Stomach smooth muscle (tissue), 2 donors: Measurements from ENCODE around the gene TPM4.
"Not testable (repeated sequence)": the region's sequence is repeated elsewhere in the genome, so short reads cannot be mapped to it uniquely, and the experiment has no call there.

ENCODE experiments used
- H3K27ac ChIP-seq: one replicate; pipeline ENCODE4 v1.7.0; 2013; ENCODE audit warnings: mild to moderate bottlenecking, low read length, inconsistent platforms
- H3K27me3 ChIP-seq, 2 donors: one replicate each; pipeline ENCODE4 v1.7.0; 2013; ENCODE audit warnings: low read length in 2 of 2; ENCODE audit not compliant: insufficient read depth in 2 of 2, control insufficient read depth in 1 of 2
- H3K36me3 ChIP-seq, 2 donors: one replicate each; pipeline ENCODE4 v1.7.0; 2013; ENCODE audit warnings: low read length in 2 of 2; ENCODE audit not compliant: control insufficient read depth in 2 of 2, insufficient read depth in 2 of 2
- H3K4me1 ChIP-seq: one replicate; pipeline ENCODE4 v1.7.0; 2013; ENCODE audit warnings: low read length; ENCODE audit not compliant: control insufficient read depth, insufficient read depth
- H3K4me3 ChIP-seq, 2 donors: one replicate each; pipeline ENCODE4 v1.7.0; 2013; ENCODE audit warnings: low read length in 2 of 2
- H3K9ac ChIP-seq, 2 donors: one replicate each; pipeline ENCODE4 v1.7.0; 2013; ENCODE audit warnings: low read length in 2 of 2, mild to moderate bottlenecking in 1 of 2
- H3K9me3 ChIP-seq, 2 donors: one replicate each; pipeline ENCODE4 v1.7.0; 2013; ENCODE audit warnings: low read length in 2 of 2; ENCODE audit not compliant: control insufficient read depth in 2 of 2
- donor health status: healthy.
- donor health status: Pancreatic carcinoma.

The TPM4 gene

GRCh38 chr19:16076154-16076957, at the start of gene TPM4:
TSS of gene TPM4 (plus strand) at chr19:16076495. CDS start at chr19:16076566, 71 bp downstream.
- peaks cover 8 to 15% of the 10 kb centered on the region in 2 donors for H3K36me3 ChIP-seq
- H3K9me3 ChIP-seq, result no peaks in the 10 kb centered on the region
- no peaks in the 10 kb centered on the region for H3K27me3 ChIP-seq
- H3K4me3 ChIP-seq, result peak within 1 kb of the TSS; percentile 84 to 89
- peak within 1 kb of the TSS; percentile 97 to 99 for H3K9ac ChIP-seq
- H3K4me1 ChIP-seq, result peaks cover 80% of the 10 kb centered on the region
- H3K27ac ChIP-seq, result peak within 1 kb of the TSS; percentile 100

DNA sequence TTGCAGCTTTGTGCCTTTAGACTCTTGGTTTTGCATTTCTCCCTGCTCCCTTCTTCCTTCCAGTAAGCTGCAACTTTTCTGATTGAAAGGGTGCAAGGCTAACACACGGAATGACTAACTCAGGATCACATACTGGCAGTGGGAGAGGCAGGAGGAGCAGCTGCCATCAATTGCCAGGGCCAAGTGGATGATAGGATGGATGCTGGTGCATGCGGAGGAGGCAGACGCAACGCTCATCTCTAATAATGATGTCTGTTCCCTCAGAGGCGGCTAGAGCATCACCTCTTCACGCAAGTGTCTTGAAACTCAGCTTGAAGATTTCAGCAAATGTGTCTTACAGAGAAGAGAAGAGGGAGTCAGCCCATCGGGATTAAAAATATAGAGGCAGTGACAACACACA, 49.5 kb upstream of the TPM4 start:
- Histone ChIP-seq H3K27me3 (no peaks in the 10 kb centered on the region), H3K36me3 (no peaks in the 10 kb centered on the region), H3K9me3 (no peaks in the 10 kb centered on the region), H3K4me3 (no peak overlapping the region), H3K4me1 (no peaks in the 10 kb centered on the region), H3K27ac (no peak overlapping the region), H3K9ac (no peak overlapping the region)

- no peaks in the 10 kb centered on the region for H3K4me1 ChIP-seq
- no peaks in the 10 kb centered on the region for H3K27me3 ChIP-seq
- H3K36me3 ChIP-seq, result no peaks in the 10 kb centered on the region
- H3K4me3 ChIP-seq, result no peak overlapping the region
- H3K9me3 ChIP-seq, result no peaks in the 10 kb centered on the region
- no peak overlapping the region for H3K27ac ChIP-seq
- H3K9ac ChIP-seq, result no peak overlapping the region
Observed at GRCh38 chr19:16027528-16027927, 48.8 kb upstream of the TPM4 start.

DNA sequence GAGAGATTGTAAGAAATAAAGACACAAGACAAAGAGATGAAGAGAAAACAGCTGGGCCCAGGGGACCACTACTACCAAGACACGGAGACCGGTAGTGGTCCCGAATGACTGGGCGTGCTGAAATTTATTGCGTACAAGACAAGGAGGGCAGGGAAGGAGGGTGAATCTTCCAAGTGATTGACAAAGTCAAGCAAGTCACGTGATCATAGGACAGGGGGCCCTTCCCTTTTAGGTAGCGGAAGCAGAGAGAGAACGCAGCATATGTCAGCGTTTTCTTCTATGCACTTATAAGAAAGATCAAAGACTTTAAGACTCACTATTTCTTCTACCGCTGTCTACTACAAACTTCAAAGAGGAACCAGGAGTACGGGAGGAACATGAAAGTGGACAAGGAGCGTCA, 46.1 kb upstream of the TPM4 start:
- not testable (repeated sequence) for H3K36me3 ChIP-seq, H3K27ac ChIP-seq, H3K9ac ChIP-seq, H3K4me3 ChIP-seq, H3K9me3 ChIP-seq, H3K27me3 ChIP-seq, H3K4me1 ChIP-seq

DNA sequence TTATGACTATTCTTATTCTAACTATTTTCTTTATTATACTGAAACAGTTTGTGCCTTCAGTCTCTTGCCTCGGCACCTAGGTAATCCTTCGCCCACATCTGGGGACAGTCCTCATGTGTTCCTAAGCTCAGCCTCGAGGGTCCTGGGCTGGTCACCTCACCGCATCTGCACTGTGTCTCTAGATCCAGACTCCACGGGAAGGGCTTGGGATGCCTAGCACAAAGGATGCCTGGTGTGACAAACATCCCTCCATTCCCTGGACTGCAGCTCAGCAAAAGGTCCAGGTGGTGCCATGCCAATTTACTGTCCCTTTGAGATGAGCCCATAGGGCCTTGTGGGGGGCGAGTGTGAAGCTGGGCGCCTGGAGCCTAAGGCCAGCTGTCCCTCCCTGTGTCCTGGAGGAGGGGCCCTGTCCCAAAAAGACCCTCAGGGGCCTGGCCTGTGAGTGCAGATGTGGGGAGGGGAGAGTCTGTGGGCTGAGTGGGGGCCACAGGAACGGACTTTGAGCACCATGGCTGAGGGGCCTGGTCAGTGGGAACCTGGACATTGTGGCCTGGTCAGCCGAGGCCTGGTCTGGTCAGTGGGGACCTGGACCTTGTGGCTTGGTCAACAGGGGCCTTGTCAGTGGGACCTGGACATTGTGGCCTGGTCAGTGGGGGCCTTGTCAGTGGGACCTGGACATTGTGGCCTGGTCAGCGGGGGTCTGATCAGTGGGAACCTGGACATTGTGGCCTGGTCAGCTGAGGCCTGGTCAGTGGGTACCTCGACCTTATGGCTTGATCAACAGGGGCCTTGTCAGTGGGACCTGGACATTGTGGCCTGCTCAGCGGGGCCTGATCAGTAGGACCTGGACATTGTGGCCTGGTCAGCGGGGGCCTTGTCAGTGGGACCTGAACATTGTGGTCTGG, 45.1 kb upstream of the TPM4 start:
- H3K27ac ChIP-seq, result no peak overlapping the region

GRCh38 chr19:16031872-16032200, 44.5 kb upstream of the TPM4 start:
- H3K9ac ChIP-seq, result no peak overlapping the region
- H3K9me3 ChIP-seq, result no peaks in the 10 kb centered on the region
- no peaks in the 10 kb centered on the region for H3K36me3 ChIP-seq
- H3K4me1 ChIP-seq, result no peaks in the 10 kb centered on the region
- H3K27ac ChIP-seq, result no peak overlapping the region
- H3K4me3 ChIP-seq, result no peak overlapping the region
- no peaks in the 10 kb centered on the region for H3K27me3 ChIP-seq

More for the DNA sequence above, 45.1 kb upstream of the TPM4 start:
- no peak overlapping the region for H3K4me3 ChIP-seq
- H3K4me1 ChIP-seq, result no peaks in the 10 kb centered on the region
- no peaks in the 10 kb centered on the region for H3K9me3 ChIP-seq
- no peaks in the 10 kb centered on the region for H3K27me3 ChIP-seq
- no peaks in the 10 kb centered on the region for H3K36me3 ChIP-seq
- no peak overlapping the region for H3K9ac ChIP-seq

- Histone ChIP-seq H3K36me3 (no peaks in the 10 kb centered on the region), H3K27me3 (no peaks in the 10 kb centered on the region), H3K9ac (no peak overlapping the region), H3K4me1 (no peaks in the 10 kb centered on the region), H3K27ac (no peak overlapping the region), H3K9me3 (no peaks in the 10 kb centered on the region), H3K4me3 (no peak overlapping the region)
Observed at GRCh38 chr19:16032509-16033135, 43.7 kb upstream of the TPM4 start.

GRCh38 chr19:16033136-16033530, 43.2 kb upstream of the TPM4 start:
- no peaks in the 10 kb centered on the region for H3K27me3 ChIP-seq
- no peaks in the 10 kb centered on the region for H3K9me3 ChIP-seq
- no peak overlapping the region for H3K9ac ChIP-seq
- no peaks in the 10 kb centered on the region for H3K4me1 ChIP-seq
- no peaks in the 10 kb centered on the region for H3K36me3 ChIP-seq
- no peak overlapping the region for H3K27ac ChIP-seq
- no peak overlapping the region for H3K4me3 ChIP-seq

DNA sequence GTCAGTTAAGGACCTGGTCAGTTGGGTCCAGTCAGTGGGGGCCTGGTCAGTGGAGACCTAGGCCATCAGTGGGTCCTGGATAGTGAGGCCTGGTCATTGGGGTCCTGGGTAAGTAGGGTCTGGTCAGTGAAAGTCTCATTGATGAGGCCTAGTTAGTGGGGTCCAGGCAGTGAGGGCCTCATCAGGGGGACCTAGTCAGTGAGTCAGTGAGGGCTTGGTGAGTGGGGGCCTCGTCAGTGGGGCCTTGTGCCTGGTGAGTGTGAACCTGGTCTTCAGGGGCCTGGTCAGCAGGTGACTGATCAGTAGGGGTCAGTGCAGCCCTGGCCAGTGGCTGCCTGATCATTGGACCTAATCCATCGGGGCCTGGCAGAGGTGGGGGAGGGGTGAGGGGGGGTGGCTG, 42.6 kb upstream of the TPM4 start:
- no peak overlapping the region for H3K9ac ChIP-seq
- no peaks in the 10 kb centered on the region for H3K4me1 ChIP-seq
- H3K9me3 ChIP-seq, result no peaks in the 10 kb centered on the region
- no peak overlapping the region for H3K27ac ChIP-seq
- no peaks in the 10 kb centered on the region for H3K27me3 ChIP-seq
- no peak overlapping the region for H3K4me3 ChIP-seq
- no peaks in the 10 kb centered on the region for H3K36me3 ChIP-seq

DNA sequence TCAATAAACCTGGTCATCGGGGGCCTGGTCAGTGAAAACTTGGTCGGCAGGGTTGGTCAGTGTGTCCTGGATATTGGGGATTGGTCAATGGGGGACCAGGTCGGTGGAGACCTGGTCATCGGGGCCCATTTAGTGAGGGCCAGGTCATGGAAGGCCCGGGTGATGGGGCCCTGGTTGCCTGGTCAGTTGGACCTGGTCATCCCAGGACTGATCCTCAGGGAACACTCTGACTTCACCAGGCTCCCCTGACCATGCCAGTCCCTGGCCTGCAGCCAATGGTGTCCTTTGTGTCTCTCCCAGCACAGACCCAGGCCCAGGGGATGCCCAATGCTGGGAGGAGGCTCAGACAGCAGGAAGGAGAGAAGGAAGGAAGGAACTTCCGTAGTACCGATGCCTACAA, 42.1 kb upstream of the TPM4 start:
- Histone ChIP-seq H3K4me1 (no peaks in the 10 kb centered on the region), H3K27me3 (no peaks in the 10 kb centered on the region), H3K36me3 (no peaks in the 10 kb centered on the region), H3K4me3 (no peak overlapping the region), H3K9ac (no peak overlapping the region), H3K27ac (no peak overlapping the region), H3K9me3 (no peaks in the 10 kb centered on the region)
